Lower lobe of right lung (tissue), 2 donors: ENCODE measurements around the gene COPS7B. TPM values are rescaled to one million over a fixed set of nuclear protein-coding genes. Genes with fewer than 3 reads are reported as not detected.

Experiments used
- ATAC-seq, 2 donors: fragments of 200-7000 bp; cut with Tn5 transposase; one replicate each; pipeline ENCODE4 v1.9.1; 2020 to 2022; ENCODE audit warnings: mild to moderate bottlenecking in 2 of 2, moderate library complexity in 2 of 2
- DNase-seq: peaks from one replicate; pipeline ENCODE4 v3.0.0-alpha.2; 2020
- H3K27ac ChIP-seq: fragments of 200-600 bp; one replicate; pipeline ENCODE4 v1.8.0; 2022
- H3K27me3 ChIP-seq: fragments of 200-600 bp; one replicate; pipeline ENCODE4 v1.8.0; 2022; ENCODE audit warnings: low read depth
- H3K36me3 ChIP-seq: fragments of 200-600 bp; one replicate; pipeline ENCODE4 v1.8.0; 2022; ENCODE audit warnings: mild to moderate bottlenecking
- H3K4me1 ChIP-seq: fragments of 200-600 bp; one replicate; pipeline ENCODE4 v1.8.0; 2022
- H3K4me3 ChIP-seq: fragments of 200-600 bp; one replicate; pipeline ENCODE4 v1.8.0; 2022; ENCODE audit warnings: mild to moderate bottlenecking
- H3K9me3 ChIP-seq: fragments of 200-600 bp; one replicate; pipeline ENCODE4 v1.8.0; 2022
- intact Hi-C: fragments of 100-400 bp; cut with DNase I; formaldehyde crosslinking; loops from one replicate; pipeline ENCODE4 v1.11.0; 2022
- total RNA-seq: library from RNA; stranded (reverse); fragmentation: NEBNext Ultra II Directional; extraction: Animal tissue kit (Norgen Biotek cat#: 25700); gene quantifications from one replicate; pipeline ENCODE4 v1.2.1, GENCODE V29; 2021
- TF ChIP-seq, protein P1 (sequence below): fragments of 200-600 bp; IDR thresholded peaks from one replicate; pipeline ENCODE4 v1.8.0; 2022; ENCODE audit warnings: antibody characterized with exemption, mild to moderate bottlenecking
- donor health status: DM: no; HTN: yes; CAD: no; lungs with severe emphysema.

COPS7B gene
- total RNA-seq, 1 donor from 2014 or later, result 31.2 TPM

DNA sequence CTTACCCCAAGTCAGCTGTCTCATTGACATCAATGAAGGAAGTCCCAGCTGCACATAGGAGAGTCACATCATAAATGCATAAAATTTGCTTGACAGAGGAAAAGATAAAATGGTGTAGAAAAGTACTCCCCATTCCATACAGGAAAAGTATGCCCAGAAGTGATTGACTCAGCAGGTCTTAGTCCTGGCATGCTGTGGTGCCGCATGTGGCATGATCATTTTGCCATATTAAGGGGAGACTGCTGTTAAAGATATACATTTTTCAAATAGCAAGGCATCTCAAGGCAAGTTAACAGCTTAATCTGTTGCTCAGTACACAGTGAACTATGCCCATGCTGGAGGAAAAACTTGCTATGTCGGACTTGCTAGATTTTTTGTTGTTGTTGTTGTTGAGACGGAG is 8.1 kb downstream of the COPS7B start:
- no peak overlapping the region for H3K27ac ChIP-seq
- no peak for DNase-seq
- no peak for ATAC-seq
- H3K4me3 ChIP-seq, result no peak overlapping the region
- TF ChIP-seq, protein P1, sequence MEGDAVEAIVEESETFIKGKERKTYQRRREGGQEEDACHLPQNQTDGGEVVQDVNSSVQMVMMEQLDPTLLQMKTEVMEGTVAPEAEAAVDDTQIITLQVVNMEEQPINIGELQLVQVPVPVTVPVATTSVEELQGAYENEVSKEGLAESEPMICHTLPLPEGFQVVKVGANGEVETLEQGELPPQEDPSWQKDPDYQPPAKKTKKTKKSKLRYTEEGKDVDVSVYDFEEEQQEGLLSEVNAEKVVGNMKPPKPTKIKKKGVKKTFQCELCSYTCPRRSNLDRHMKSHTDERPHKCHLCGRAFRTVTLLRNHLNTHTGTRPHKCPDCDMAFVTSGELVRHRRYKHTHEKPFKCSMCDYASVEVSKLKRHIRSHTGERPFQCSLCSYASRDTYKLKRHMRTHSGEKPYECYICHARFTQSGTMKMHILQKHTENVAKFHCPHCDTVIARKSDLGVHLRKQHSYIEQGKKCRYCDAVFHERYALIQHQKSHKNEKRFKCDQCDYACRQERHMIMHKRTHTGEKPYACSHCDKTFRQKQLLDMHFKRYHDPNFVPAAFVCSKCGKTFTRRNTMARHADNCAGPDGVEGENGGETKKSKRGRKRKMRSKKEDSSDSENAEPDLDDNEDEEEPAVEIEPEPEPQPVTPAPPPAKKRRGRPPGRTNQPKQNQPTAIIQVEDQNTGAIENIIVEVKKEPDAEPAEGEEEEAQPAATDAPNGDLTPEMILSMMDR, result no peak
- no peaks in the 10 kb centered on the region for H3K27me3 ChIP-seq
- H3K4me1 ChIP-seq, result no peaks in the 10 kb centered on the region
- no peaks in the 10 kb centered on the region for H3K9me3 ChIP-seq
- H3K36me3 ChIP-seq, result peaks cover 95% of the 10 kb centered on the region
- intact Hi-C loops, result no loop called here

DNA sequence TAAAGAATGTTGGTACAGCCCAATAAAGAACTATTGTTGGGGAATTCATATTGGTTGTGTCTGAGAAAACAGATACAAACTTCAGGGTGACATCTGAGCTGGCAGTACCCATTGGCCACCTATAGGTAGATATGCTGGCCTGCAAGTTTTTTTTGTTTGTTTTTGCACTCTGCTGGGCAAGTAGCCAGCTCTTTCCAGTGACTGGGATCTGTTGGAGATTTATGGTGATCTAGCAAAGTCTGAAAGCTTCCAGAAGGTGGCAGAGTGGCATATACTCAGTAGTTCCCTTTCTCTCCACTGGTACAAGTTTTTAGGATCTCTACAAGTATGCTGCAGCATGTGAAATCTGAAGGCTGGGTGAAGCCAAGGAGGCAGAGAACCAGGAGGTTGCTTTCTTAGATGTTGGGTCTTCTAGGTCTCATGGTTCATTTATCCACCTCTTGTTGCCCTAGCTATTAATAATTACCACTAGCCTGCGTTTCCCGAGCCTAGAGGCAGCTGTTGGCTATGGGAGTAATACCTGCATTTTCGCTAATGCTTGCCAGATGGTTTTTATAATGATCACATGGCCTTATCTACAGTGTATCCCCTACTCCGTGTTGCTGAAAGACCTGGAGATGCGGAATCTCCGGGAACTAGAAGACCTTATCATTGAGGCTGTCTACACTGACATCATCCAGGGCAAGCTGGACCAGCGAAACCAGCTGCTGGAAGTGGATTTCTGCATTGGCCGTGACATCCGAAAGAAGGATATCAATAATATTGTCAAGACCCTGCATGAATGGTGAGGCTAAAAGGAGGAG is 9.5 kb downstream of the COPS7B start:
- no peak for ATAC-seq
- intact Hi-C loops, result no loop called here

DNA sequence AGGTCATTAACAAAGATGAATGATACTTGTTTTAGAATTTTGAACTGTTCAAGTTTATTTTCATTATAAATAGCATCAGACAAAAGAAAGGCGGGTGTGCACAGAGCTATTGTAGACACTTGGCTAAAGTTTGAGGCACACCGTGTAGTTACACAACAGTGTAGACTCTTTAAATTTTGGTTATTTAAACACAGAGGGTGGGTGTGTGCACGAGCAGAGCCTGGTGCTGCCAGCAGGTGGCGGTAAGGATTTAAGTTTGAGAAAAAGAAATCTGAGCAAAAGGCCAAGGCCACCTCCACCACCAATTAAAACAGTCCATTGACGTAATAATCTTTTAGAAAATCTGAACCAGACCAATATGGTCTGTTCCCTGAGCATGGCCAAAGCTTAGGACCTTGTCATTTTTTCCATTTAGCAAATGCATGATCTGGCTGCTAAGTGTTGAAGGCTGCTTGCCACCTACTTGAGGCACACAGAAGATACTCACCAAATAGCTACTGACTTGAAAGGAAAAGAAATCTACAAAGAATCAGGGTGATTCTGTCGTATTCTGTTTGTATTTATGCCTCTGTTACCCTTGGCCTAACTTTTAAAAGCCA is 14.3 kb downstream of the COPS7B start:
- Histone ChIP-seq H3K36me3 (peaks cover 96% of the 10 kb centered on the region), H3K9me3 (no peaks in the 10 kb centered on the region), H3K4me1 (no peaks in the 10 kb centered on the region), H3K27ac (no peak overlapping the region), H3K4me3 (no peak overlapping the region), H3K27me3 (no peaks in the 10 kb centered on the region)
- peak in 1 of 2 donors; percentile 46 for ATAC-seq
- intact Hi-C loops, result no loop called here
- DNase-seq, result no peak
- TF ChIP-seq, protein P1, result peak; percentile 65

More for the DNA sequence above, 9.5 kb downstream of the COPS7B start:
- Histone ChIP-seq H3K9me3 (no peaks in the 10 kb centered on the region), H3K4me3 (no peak overlapping the region), H3K4me1 (no peaks in the 10 kb centered on the region), H3K36me3 (peaks cover 96% of the 10 kb centered on the region), H3K27ac (no peak overlapping the region), H3K27me3 (no peaks in the 10 kb centered on the region)
- DNase-seq, result no peak
- TF ChIP-seq, protein P1, result no peak

DNA sequence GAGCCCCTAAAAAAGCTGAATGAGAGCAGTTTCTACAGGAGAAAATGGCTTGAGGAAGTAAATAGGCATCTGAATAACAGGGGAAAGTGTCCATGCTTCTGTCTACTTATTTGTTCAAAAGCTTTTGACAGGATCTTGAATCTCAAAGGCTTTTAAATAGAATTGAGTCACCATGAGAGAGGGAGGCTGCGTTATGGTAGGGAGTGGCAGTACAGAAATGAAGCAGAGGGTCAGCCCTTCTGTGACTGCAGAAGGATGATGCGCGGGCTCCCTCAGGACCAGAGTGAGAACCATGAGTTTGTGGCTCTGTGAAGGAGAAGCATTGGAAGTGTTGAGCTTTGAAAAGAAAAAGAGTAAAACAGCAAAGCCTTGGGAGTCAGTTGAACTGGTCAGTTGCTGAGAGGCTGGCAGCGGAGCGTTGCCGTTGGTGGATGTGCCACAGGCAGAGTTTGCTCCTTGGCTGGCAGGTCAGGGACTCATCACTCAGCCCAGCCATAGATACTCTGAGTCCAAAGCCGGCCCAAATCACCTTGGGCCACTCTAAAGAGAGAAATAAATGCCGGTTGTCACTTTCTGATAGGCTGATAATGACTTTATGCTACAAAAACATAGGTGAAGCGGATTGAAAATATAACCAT is 17.4 kb downstream of the COPS7B start:
- ATAC-seq, result no peak
- H3K4me1 ChIP-seq, result no peaks in the 10 kb centered on the region
- intact Hi-C loops, result no loop called here
- no peak for DNase-seq
- peaks cover 95% of the 10 kb centered on the region for H3K36me3 ChIP-seq
- no peak overlapping the region for H3K27ac ChIP-seq
- TF ChIP-seq, protein P1, result no peak
- H3K4me3 ChIP-seq, result no peak overlapping the region
- H3K9me3 ChIP-seq, result no peaks in the 10 kb centered on the region
- no peaks in the 10 kb centered on the region for H3K27me3 ChIP-seq

DNA sequence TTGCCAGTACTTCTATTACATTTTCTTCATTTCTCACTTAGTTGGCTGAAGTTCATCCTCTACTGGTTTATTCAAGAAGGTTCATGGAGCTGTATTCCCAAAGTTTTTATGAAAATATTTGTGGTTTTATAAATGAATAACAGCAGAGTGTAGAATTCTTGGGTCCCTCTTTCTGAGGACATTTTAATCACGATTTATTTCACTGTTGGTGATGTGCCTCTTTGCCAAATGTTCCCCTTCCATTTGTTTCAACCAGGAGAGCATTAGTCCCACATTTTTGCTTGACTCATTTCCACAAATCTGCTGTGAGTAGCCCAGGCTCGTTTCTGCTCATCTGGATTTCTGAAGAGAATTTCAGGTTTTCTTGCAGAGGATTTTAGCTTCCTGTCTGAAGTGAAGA is 20.8 kb downstream of the COPS7B start:
- intact Hi-C loops, result no loop called here
- Histone ChIP-seq H3K9me3 (no peaks in the 10 kb centered on the region), H3K36me3 (peaks cover 90% of the 10 kb centered on the region), H3K4me3 (no peak overlapping the region), H3K27ac (no peak overlapping the region), H3K4me1 (no peaks in the 10 kb centered on the region), H3K27me3 (no peaks in the 10 kb centered on the region)
- ATAC-seq, result no peak
- TF ChIP-seq, protein P1, result no peak
- DNase-seq, result no peak
